HG03558 (cell line): ENCODE results near the gene STX11.
"Not testable (repeated sequence)": the region's sequence is repeated elsewhere in the genome, so short reads cannot be mapped to it uniquely, and the experiment has no call there.

Experiments
- ATAC-seq: cut with Tn5 transposase; IDR thresholded peaks from one replicate; pipeline ENCODE4 v1.9.1; 2021; ENCODE audit warnings: moderate number of reproducible peaks; ENCODE audit not compliant: unreplicated experiment; ENCODE audit errors: extremely low read depth

STX11 gene

DNA sequence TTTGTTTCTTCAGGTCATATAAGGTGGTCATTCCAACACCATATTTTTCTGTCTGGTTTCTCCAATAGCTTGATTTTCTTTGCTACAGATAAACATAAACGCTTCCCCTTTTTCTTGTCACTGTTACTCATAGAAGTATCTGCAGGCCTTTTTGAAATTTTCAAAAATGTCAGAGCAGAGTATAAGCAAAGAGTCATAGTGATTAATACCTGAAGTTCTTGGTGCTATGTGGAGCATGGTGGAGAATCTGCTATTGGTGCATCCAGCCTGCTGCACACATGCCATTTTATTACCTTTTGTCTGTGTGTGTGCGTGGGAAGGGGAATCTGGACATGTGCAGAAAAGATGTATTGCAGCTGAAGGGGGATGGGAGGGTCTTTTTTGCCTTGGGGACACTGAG, 19.7 kb downstream of the STX11 start:
- no peak for ATAC-seq

DNA sequence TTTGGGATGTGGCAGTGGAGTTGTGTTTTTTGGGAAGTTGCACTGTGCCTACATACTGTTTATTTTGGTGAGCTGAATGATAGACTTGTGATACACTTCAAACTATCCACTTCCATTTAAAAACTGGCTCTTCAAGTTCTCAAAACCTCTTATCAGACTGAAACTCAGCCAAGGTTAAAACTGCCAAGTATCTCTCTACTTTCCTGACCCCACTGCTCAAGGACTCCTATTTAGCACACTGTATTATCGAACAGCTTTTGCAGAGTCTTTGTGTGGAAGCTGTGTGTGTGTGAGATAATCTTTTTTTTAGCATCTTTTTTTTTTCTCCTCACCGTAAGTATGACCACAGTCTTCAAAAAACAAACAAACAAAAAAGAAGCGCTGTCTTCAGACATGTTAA, 21.1 kb downstream of the STX11 start:
- no peak for ATAC-seq

DNA sequence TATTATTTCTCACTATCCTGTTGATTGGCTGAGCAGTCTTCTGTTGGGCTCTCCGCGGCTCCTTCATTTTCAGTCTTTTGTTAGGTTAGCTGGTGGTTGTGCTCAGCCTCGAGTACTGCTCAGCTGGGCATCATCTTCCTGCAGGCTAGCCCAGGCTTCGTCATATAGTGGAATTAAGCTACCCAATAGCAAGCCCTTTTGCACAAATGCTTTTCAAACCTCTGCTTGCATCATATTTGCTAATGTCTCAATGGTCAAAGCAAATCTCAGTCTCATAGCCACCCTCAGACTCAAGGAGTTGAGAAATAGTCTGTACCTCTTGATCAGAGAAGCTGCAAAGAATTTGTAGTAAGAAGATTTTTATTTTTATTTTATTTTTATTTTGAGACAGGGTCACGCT, 23.7 kb downstream of the STX11 start:
- ATAC-seq = no peak

DNA sequence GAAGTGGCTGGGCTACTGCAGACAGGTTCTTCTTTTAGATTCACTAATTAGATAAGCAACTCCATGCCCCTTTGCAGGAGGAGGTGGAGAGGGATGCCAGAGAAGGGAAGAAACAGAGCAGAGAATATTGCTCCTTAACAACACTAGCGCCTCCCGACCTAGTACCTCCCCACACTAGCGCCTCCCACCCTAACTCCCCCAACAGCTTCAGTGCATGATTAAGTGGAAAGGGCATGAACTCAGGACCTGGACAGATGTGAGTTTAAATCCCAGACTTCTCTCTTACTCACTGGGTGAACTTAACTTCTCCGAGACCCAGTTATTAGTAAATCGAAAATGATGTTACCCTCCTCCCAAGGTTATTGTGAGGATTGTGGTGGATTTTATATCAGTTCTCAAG, 25.7 kb downstream of the STX11 start:
- no peak for ATAC-seq

DNA sequence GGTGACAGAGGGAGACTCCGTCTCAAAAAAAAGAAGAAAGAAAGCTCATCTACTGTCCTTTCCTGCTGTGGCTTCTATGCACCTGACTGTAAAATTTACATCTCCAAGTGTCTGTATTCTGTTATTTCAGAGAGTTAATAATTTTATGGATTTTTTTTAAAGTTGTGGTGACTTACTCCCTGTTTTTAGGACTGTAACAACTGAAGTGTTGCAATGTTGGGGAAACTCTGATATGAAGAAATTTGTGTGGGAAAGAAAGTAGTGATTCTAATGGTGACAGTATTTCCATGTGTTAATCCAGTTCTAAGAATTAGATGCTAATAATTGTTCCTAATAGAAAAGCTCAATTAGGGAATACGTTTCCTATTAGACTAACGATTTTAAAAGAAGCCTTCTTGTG, 27.4 kb downstream of the STX11 start:
- no peak for ATAC-seq

DNA sequence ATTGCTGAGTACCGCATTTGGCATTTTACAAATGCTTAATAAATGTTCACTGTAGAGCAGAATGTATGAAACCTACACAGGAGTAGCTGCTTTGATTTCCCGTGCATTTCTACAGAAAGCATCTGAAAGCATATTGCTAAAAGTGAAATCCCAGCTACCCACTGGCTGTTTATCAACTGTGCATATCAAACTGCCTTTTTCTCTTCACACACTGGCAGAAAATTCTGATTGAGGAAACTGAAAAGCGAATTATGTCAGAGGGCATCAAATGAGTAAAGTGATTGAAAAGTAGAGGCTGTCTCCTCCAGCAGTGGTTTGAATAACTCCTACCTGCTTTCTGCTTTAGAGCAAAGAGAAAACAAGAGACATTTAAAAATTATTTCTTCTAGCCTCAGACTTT, 28.0 kb downstream of the STX11 start:
- no peak for ATAC-seq

DNA sequence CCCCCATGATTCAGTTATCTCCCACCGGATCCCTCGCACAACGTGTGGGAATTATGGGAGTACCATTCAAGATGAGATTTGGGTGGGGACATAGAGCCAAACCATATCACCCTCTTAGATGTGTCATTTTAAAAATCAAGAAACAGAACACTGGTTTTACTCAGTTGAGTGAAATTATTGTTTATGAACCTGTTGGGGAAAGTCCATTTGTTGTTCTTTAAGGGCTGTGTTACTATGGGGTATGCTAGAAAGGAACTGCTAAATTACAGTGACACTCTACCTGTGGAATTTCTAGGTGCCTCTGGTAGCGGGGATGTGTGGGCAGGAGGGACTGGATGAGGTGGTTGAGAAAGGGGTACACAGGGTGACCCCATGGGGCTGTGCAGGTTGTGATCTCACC, 28.9 kb downstream of the STX11 start:
- no peak for ATAC-seq

DNA sequence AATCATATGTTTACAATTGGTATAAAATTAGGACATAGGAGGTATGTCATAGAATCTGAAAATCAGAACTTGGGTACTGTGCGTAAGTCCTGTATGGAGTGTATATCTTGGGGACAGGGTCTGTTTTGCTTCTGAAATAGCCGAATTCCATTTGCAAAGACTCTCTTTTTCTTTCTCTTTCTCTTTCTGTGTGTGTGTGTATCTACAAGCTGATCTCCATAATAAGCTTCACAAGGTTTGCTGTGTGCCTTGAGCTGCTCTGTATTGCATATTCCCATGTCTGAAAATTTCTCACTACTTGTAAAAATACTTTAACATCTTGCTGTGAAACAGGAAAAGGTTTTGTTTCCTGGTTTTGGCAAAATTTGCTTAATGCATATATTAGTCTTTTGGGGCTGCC, 29.5 kb downstream of the STX11 start:
- no peak for ATAC-seq

DNA sequence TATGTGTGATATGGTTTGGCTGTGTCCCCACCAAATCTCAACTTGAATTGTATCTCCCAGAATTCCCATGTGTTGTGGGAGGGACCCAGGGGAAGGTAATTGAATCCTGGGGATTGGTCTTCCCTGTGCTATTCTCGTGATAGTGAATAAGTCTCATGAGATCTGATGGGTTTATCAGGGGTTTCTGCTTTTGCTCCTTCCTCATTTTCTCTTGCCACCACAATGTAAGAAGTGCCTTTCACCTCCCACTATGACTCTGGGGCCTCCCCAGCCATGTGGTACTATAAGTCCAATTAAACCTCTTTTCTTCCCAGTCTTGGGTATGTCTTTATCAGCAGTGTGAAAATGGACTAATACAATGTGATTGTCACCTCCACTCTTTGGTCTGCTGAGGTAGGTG, 30.0 kb downstream of the STX11 start:
- not testable (repeated sequence) for ATAC-seq

DNA sequence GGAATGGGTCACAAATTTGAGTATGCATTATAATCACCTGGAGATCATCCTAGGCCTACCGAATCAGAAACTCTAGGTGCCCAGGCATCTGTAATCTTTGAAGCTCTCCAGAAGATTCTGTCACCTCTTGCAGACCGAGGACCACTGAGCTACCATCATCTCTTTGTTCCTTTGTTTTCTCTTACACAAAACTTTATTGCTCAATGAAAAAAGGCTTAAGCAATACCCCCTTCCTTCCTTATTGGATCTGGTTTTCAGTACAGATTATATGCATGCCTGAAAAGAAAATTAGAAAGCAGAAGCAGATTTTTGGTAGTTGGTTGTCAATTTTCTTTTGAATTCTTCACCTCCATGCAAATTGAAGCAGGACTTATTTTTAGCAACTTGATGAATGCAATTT, 31.3 kb downstream of the STX11 start:
- ATAC-seq = no peak

DNA sequence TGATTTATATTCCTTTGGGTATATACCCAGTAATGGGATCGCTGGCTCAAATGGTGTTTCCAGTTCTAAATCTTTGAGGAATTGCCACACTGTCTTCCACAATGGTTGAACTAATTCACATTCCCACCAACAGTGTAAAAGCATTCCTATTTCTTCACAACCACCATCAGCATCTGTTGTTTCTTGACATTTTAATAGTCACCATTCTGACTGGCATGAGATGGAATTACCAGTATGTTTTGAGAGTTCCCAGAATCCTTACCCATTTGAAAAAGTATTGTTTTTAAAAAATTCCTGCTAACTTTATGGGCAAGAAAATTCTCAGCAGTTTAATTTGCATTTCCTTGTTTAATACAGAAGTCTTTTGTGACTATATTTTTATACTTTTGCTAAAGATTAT, 33.9 kb downstream of the STX11 start:
- ATAC-seq = not testable (repeated sequence)

DNA sequence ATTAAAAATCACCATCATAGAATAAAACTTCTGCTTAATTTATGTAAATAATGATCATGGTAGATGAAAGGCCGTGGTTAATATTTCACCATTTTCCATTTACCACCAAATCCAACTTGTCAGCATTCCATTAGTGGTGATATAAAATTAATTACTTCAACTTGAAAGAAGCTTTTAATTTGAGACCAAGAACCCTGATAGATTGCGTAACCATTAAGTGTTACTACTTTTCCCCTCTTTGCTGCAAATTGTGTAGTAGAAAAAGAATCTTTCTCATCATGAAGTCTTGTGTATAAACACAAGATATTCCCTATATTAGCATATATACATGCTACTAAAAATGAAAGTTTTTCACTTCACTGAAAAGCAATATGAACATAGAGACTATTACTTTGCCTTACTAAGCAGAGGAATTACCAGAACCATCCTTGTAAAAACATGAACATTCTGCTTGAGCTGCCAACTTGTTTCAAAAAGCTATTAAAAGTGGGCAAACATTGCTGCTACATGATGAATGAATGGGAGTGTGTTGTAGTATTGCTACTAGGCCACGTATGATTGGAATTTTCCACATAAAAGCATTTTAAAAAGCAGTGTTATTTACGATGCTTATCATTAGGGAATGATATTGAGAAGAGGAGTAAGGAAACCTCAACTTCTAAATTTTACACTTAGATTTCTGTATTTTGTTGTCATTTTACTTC, 35.0 kb downstream of the STX11 start:
- ATAC-seq = no peak

DNA sequence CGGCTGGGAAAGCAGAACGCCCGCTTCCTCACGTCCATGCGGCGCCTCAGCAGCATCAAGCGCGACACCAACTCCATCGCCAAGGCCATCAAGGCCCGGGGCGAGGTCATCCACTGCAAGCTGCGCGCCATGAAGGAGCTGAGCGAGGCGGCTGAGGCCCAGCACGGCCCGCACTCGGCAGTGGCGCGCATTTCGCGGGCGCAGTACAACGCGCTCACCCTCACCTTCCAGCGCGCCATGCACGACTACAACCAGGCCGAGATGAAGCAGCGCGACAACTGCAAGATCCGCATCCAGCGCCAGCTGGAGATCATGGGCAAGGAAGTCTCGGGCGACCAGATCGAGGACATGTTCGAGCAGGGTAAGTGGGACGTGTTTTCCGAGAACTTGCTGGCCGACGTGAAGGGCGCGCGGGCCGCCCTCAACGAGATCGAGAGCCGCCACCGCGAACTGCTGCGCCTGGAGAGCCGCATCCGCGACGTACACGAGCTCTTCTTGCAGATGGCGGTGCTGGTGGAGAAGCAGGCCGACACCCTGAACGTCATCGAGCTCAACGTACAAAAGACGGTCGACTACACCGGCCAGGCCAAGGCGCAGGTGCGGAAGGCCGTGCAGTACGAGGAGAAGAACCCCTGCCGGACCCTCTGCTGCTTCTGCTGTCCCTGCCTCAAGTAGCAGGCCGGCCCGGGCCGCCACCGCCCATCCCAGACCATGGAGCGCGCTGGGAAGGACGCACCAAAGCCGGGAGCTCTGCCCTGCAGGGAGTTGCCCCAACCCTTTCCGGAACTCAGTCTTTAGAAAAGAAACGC, 36.7 kb downstream of the STX11 start:
- ATAC-seq = no peak

DNA sequence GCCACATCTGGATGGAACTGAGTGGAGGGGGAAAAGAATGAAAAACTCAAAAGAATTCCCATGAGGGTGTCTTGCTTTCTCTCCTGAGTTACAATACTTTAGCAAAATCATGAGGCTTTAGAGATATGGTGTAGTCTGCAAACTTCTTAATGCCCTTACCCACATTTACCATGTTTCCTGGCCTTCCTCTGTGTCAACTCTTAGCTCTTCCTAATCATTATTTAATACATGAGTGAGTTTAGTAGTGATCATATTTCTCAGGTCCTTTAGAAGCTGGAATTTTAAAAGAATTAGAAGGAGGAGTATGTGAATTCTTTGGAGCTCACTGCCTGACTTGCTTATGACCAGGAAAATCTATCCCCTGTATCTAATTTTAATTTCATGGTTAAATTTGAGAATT, 39.0 kb downstream of the STX11 start:
- no peak for ATAC-seq

DNA sequence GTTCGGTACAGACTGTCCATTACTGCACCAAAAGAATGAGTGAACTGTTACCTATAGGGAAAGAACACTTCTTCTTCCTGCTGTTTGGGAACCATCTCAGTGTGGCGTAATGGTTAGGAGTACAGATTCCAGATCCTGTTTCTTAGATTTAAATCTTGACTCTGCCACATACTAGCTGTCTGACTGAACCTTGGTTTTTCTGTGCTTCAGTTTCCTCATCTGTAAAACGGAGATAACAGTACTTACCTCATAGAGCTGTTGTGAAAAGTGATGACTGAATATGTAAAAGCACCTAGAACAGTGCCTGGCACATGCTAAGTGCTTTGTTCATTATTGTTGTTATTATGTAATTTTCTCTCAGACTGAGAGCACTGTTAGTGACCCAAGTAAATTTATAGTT, 39.8 kb downstream of the STX11 start:
- ATAC-seq = no peak

DNA sequence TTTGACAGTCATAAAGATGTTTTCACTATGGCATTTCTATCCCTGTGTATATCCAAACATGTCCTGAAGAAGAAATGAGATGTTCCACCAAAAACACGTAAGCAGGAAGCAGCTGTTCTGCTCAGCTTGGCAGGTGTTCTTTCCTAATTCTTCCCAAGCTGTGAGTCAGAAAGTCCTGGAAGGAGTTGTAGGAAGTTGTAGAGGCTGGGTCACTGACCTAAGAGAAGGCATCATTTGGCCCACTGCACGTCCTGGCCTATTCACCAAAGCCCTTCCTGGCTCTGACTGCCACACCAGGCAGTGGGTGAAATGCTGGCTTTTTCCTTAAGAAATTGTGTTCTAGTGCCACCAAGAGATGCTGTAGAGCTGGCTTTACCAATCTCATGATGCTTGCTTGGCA, 40.3 kb downstream of the STX11 start:
- no peak for ATAC-seq

DNA sequence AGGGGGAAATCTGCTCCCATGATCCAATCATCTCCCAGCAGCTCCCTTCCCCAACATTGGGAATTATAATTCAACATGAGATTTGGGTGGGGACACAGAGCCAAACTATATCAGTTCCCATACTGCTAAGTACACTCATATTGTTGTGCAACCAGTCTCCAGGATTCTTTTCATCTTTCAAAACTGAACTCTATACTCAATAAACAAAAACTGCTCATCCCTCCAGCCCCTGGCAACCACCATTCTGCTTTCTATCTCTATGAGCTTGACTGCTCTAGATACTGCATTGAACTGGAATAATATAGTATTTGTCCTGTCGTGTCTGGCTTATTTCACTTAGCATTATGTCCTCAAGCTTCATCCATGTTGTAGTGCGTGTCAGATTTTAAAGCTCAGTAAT, 42.9 kb downstream of the STX11 start:
- ATAC-seq = no peak

DNA sequence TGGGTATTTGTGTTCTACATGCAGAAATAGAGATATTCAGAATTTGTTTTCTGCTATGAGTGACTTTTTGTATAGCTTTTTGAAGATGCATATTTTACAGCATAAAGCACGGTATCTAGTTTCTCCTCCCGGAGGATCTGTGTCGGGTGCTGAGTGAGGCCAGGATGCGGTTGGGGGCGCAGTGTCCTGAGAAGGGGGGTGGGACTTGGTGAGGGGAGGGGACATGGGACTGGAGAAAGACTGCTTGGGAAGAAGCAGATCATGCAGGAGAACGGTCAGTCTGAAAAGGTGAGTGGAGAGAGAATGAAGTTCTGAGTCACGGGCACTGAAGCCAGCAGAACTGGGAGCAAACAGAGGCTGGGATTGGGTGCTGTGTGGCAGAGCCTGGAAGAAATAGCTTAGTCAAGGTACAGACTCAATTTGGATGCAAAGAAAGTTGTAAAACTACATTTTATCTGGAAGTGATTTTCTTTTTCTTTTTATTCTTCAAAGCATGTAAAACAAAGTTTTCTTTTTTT, 44.0 kb downstream of the STX11 start:
- ATAC-seq = no peak

DNA sequence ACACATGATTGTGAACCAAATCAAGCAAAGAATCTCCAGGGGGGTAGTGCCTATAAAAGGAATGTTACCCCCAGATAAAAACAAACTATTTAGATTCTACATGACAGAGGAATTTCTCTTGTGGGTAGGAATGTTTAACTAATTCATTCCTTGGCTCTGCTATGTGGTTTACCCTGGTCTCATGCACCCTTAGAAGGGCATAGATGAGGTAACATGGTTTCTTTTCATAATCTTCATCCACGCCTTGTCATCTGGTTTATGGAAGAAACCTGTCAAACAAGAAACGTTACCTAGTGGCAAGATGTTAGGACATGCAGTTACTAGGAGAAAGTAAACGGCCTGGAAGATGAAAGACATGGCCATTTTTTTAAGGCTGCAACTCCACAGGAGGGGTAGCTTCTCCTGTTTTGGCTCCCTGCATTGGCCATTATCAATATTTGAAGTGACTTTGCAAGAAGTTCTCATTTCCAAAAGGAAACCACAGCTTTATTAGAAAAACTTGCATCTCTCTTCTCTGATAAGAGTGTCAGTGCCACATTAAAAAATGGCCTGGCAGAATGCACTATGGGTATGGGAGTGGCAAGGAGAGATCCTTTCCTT, 45.5 kb downstream of the STX11 start:
- no peak for ATAC-seq

DNA sequence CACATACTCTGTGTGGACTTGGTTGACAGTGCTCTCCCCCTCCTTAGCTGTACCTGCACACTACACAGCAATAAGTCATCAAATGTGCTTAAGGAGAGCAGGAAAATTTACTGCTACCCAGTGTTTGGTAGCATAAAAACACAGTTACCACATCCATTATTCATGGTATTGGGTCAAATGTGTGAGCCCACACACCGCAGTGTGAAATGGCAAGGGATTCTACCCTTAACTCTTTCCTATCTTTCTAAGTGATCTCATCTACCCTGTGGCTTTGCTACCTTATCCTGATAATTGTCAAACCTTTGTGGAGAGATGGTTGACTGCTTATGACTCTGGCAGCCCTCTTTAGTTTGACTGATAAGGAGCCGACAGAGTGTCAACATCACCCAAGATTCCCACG, 47.6 kb downstream of the STX11 start:
- ATAC-seq = no peak

DNA sequence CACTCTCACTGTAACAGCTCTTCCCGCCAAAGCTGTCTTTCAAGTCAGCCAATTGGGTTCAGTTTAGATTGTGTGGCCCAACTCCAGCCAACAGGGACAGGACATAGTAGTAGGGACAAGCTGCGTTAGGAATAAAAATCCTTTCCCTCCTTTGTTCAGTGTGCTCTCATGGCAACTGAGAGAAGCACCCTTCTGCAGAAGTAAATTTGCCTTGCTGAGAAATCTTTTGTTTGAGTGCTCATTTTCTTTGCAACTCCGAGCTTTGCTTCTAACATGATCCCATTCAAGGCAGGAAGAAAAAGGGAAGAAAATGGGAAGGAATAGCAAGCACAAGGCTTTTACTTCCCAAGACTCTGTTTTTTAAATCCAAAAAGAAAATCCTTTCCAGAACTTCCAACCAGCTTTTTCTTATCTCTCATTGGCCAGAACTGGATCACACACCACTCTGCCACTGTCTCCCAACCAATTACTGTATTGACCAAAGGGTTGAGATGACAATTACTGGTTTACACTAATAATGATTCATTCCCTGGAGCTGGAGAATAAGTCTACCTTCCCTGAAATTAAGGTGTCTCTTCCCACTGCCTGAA, 52.7 kb downstream of the STX11 start:
- no peak for ATAC-seq
